Stimulated activated CD8-positive, alpha-beta memory T cell treated with anti-CD3 and anti-CD28 coated beads, Interleukin-4, amount 100 ng/mL, for 1 hour (primary cell): ENCODE measurements around the gene GKN2.
"Not testable (repeated sequence)": the region's sequence is repeated elsewhere in the genome, so short reads cannot be mapped to it uniquely, and the experiment has no call there.

Source experiments
- DNase-seq, 2 donors: peaks; one replicate each; pipeline ENCODE4 v3.0.0-alpha.2; 2020; ENCODE audit warnings: low read depth in 2 of 2, low spot score in 1 of 2

GKN2 gene

DNA sequence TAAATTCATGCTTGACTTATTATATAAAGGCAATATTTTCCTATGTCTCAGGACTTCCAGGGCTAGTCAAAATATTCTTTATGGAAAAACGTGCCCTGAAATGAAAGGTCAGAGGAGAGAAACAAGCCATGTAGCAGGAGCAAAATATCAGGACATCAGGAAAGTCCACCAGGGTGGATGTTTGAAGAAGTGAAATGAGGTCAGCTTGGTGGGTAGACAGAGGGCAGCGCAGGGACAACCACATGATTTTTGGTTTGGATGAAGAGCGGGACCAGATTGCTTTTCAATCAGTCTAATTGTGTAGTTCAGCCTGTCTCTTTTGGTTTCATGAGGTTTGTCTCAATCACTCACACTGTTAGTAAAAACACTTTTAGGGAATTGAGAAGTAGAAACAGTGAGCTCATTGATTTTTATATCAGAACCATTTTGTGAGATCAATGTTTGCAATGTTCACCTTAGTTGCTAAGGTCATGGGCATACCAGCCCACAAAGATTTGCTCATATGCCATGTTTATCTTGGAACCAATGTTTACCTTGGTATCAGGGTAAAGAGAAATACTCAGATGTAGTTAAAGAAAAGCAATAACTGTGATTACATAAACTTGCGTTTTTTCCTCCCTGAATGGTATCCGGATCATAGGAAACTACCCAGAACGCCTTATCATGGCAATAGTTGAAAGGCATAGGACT, 32.1 kb downstream of the GKN2 start:
- no peak for DNase-seq

GRCh38 chr2:68918497-68918896, 34.2 kb downstream of the GKN2 start:
- no peak for DNase-seq

DNA sequence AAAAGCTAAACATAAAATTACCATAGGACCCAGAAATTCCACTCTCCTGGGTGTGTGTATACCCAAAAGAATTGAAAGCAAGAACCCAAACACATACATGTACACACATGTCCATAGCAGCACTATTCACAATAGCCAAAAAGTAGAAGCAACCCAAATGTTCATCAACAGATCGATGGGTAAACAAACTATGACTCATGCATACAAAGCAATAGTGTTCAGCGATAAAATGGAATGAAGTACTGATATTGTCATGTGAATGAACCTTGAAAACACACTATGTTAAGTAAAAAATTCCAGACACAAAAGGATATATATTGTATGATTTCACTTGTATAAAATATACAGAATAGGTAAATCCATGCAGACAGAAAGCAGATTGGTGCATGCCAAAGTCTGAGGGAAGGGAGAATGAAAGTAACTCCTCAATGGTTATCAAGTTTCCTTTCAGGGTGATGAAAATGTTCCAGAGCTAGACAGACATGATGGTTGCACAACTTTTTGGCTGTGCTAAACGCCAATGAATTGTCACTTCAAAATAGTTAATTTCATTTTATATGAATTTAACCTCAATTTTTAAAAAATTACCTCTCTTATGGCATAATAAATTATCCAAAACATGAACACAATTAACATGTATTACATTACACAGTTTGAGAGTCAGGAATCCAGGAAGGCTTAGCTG, 35.5 kb downstream of the GKN2 start:
- DNase-seq, result no peak

- DNase-seq, result no peak
These were observed 36.5 kb downstream of the GKN2 start for GRCh38 chr2:68916226-68916625.

DNA sequence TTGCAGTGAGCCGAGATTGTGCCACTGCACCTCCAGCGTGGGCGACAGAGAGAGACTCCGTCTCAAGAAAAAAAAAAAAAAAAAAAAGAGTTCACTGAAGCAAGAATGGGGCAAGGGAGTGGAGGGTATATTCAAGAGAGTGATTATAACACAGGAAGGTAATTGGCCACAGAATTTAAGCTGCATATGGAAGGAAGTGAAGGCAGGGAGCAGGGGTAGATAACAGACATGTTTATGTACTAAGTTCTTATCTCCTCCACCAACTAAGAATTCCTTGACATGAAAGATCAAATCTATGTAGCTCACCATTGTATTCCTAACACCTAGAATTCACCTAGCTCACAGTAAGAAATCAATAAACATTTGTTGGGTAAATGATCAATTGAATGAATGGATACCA, 37.3 kb downstream of the GKN2 start:
- no peak for DNase-seq

DNA sequence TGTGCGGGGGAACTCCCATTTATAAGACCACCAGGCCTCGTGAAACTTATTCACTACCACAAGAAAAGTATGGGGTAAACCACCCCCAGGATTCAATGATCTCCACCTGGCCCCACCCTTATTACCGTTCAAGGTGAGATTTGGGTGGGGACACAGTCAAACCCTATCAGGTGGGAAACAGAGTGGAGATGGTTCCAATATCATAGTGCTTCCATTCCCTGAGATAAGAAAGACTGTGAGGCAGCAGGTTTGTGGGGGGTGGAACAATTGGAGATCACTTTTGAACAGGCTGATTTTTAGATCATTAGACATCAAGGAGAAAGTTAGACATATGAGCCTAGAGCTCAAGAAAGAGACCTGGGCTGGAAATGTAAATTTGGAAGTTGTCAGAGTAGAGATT, 39.3 kb downstream of the GKN2 start:
- no peak for DNase-seq

- DNase-seq, result peak in 1 of 2 donors; percentile 8
These were observed 40.0 kb downstream of the GKN2 start for GRCh38 chr2:68912732-68913131.

GRCh38 chr2:68912111-68912510, 40.6 kb downstream of the GKN2 start:
- DNase-seq, result no peak

DNA sequence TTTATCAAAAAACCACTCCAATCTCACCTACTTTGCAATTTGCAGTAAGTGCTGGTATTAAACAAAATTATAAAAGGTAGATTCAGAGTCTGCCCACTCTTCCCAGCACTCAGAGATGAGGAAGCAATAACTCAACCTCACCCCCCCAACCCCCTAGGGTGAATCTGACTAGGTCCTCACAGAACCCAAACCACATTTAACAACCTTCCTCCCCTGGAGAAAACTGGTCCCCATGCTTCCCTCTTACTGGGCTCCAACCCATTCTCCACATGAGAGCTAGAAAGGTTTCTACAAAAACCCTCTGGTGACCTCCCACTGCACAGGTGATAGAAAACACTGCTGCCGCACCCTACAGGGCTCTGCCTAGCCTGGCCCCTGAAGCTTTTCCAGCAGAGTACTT, 41.0 kb downstream of the GKN2 start:
- no peak for DNase-seq

DNA sequence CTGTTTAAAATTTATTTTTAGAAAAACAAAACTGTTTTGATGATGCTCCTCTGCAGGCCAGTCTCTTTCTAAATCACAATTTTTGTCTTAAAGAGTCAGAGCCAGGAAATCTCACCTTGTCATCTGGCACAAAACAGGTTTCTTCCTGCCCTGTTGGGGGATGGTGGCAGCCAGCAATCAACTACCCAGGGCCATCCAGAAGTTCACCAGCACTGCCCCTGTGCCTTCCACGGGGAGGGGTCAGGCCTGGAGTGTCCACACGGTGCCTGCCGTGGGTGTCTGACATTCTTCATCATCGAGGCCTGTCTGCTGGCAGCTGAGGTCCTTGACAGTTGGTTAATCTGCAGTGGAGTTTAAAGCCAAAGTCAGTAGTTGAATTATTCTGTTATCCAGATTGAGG, 41.4 kb downstream of the GKN2 start:
- no peak for DNase-seq

- DNase-seq, result peak in 1 of 2 donors; percentile 47
These were observed 42.7 kb downstream of the GKN2 start for GRCh38 chr2:68909793-68910674.

DNA sequence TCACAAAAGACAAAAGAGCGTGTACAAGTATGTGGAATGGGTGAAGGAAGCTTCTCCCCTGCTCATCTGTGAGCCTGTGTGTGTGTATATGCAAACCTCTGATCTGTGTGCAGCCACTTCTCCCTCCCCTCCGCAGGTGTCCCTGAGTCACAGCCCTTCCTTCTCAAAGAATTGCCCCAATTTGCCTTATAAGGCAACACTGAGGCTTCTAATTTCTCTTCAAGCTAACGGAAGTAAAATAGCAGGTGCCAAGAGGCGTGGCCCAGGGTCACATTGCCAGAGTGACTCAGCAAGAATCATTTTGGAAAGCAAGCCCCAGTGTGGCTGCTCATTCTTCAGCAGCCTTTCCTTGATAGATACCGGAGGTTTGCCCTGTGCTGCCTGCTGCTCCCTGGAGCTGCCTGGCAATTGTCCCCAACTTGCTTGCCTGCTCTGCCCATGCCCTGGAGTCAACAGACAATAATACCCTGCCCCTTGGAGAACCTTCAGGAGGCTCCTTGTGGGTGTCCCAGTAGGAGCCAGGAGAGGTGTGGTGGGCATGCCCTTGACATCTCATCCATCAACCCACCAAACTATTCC, 44.2 kb downstream of the GKN2 start:
- peak; percentile 46 to 76 for DNase-seq

GRCh38 chr2:68907920-68908253, 44.8 kb downstream of the GKN2 start:
- DNase-seq, result no peak

DNA sequence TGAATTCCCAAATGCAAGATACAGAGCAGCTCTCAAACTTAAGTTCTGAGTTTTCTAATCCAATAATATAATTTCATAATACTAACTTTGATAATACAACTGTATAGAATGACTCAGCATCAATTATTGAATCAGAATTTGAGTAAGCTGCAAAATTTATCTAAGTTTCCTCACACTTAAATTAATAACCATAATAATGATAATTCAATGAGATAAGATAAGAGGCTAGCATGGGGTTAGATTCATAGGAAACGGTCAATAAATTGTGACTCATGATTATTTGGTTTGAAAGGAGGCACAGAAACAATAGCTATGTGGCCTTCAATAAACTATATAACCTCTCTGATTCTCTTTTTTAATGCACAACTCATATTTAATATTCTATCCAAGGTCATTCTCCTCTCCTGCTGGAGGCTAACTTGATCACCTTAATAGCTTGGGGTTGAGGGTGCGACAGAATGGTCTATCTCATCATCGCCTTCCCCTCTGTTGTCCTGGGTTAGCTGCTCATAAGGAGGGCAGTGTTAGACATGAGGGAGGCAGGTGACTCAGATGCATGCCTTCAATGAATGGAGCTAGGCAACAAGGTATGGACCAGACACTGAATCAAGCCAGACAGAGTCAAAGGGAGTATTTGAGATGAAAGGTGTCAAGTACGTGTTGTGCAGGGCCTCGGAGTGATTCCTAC, 45.3 kb downstream of the GKN2 start:
- no peak for DNase-seq

DNA sequence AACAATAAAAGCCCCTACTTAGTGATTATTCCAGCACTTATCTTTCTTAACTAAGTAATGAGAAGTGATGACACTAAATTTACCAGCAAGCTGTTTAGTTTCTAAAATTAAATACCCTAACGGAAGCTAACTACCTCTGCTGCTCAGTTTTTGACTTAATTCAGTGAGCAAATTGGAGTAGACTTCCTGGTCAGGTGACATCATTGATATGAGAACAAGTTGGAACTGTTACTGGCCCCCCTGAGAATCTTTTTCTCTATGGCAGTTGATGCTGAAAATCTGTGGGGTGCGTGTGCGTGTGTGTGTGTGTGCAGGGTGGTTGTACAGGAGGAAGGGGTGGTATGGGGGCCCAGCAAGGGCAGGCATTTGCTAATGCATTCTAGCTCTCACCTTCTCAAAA, 46.0 kb downstream of the GKN2 start:
- DNase-seq, result no peak

GRCh38 chr2:68905116-68905515, 47.6 kb downstream of the GKN2 start:
- no peak for DNase-seq

DNA sequence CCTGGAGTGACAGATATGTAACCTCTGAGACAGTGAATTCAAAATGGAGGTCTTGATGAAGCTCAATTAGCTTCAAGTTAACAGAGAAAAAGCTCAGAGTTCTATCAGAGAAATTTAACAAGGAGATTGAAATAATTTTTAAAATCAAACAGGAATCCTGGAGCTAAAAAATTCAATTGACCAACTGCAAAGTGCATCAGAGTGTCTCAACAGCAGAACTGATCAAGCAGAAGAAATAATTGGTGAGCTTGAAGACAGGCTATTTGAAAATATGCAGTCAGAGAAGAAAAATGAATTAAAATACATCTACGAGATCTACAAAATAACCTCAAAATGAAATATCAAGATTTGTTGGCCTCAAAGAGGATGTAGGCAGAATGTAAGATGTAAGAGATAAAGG, 51.1 kb downstream of the GKN2 start:
- DNase-seq, result no peak

GRCh38 chr2:68901199-68901514, 51.5 kb downstream of the GKN2 start:
- DNase-seq, result no peak

- DNase-seq, result no peak
These were observed 52.0 kb downstream of the GKN2 start for GRCh38 chr2:68900496-68901198.

DNA sequence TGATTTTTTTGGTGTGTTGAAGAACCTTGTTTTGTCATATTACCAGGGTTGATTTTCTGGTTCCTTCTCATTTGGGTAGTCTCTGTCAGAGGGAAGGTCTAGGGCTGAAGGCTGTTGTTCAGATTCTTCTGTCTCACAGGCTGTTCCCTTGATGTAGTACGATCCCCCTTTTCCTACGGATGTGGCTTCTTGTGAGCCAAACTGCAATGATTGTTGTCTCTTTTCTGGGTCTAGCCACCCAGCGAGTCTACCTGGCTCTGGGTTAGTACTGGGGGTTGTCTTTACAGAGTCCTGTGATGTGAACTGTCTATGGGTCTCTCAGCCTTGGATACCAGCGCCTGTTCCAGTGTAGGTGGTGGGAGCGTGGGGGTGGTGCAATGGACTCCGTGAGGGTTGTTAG, 56.7 kb downstream of the GKN2 start:
- not testable (repeated sequence) for DNase-seq
